Measurements from ENCODE around the gene SOWAHC. TPM values are rescaled to one million over a fixed set of nuclear protein-coding genes. Genes with fewer than 3 reads are reported as not detected.

Gene SOWAHC
- total and polyA plus RNA-seq, 2 of the 13 experiments (the other 11 are each of a cell fraction or from before 2014, with no cell fraction given), result 21.2 to 22.5 TPM

DNA sequence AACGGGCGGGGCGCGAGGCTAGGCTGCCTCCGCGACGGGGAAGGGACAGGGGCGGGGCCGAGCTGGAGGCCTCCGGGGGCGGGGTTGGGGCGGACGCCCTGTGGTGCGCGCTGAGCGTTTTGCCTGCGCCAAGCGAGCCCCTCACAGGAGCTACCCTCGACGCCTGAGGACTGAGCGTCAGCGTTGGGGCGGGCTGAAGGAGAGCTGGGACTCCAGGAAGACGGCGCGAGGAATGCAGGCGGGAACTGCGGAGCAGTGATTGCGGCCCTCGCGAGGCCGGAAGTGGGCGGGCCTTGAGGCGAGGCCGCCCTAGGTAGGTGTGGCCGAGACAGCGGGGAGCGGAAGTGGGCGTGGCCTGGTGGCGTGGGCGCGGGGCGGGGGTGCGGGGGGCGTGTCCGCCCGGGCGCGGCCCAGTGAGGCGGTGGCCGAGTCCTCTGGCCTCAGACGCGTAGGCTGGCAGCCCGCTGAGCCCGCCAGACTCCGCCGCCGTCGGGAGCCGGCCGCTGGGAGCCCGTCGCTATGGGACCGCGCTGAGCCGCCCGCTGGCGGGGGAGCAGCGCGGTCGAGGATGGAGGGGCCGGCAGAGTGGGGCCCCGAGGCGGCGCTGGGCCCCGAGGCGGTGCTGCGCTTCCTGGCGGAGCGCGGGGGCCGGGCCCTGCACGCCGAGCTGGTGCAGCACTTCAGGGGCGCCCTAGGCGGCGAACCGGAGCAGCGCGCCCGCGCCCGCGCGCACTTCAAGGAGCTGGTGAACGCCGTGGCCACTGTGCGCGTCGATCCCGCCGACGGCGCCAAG lies at the start of gene SOWAHC, which contains the start of gene SEPTIN10 (continued):
- peak; percentile 61; the same call in 1 of the 2 replicates for TF ChIP-seq ZNF639 (CRISPR knock-in tag; conservative IDR thresholded peaks at IDR 0.05)
- peak; percentile 71 for TF ChIP-seq ZNF143 (CRISPR knock-in tag; IDR thresholded peaks at IDR 0.05)
- TF ChIP-seq SSRP1 (CRISPR knock-in tag; IDR thresholded peaks at IDR 0.05), result no peak
- peak; percentile 87; the same call in 1 of the 2 replicates for TF ChIP-seq IRF2 (CRISPR knock-in tag; IDR thresholded peaks at IDR 0.05)
- TF ChIP-seq, protein P1, sequence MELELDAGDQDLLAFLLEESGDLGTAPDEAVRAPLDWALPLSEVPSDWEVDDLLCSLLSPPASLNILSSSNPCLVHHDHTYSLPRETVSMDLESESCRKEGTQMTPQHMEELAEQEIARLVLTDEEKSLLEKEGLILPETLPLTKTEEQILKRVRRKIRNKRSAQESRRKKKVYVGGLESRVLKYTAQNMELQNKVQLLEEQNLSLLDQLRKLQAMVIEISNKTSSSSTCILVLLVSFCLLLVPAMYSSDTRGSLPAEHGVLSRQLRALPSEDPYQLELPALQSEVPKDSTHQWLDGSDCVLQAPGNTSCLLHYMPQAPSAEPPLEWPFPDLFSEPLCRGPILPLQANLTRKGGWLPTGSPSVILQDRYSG (CRISPR knock-in tag; IDR thresholded peaks at IDR 0.05), result no peak; the same call in 1 of the 2 replicates
- TF ChIP-seq SALL2 (CRISPR knock-in tag; IDR thresholded peaks at IDR 0.05), result peak; percentile 97
- TF ChIP-seq ZNF230 (CRISPR knock-in tag; IDR thresholded peaks at IDR 0.05), result peak; percentile 95
- peak; percentile 98; the same call in 1 of the 2 replicates for TF ChIP-seq MTF2 (CRISPR knock-in tag; IDR thresholded peaks at IDR 0.05; ENCODE audit: borderline replicate concordance)
- no peak for TF ChIP-seq ZNF709 (CRISPR knock-in tag; IDR thresholded peaks at IDR 0.05)
- peak; percentile 79 for TF ChIP-seq GATAD1 (CRISPR knock-in tag; IDR thresholded peaks at IDR 0.05)
- TF ChIP-seq ZNF496 (CRISPR knock-in tag; IDR thresholded peaks at IDR 0.05; ENCODE audit: insufficient replicate concordance), result no peak
- TF ChIP-seq MED8 (CRISPR knock-in tag; IDR thresholded peaks at IDR 0.05; ENCODE audit: insufficient replicate concordance), result no peak
- no peak for TF ChIP-seq ATRX (CRISPR knock-in tag; IDR thresholded peaks at IDR 0.05; ENCODE audit: borderline replicate concordance)
- peak; percentile 65; the same call in 1 of the 2 replicates for TF ChIP-seq NRL (CRISPR knock-in tag; IDR thresholded peaks at IDR 0.05; ENCODE audit: borderline replicate concordance)
- TF ChIP-seq CHD4 (IDR thresholded peaks at IDR 0.05; ENCODE audit: borderline replicate concordance, low read length), result no peak
- no peak for TF ChIP-seq ZNF780A (CRISPR knock-in tag; IDR thresholded peaks at IDR 0.05)
- no peak for TF ChIP-seq ZNF75D (CRISPR knock-in tag; IDR thresholded peaks at IDR 0.05; ENCODE audit: borderline replicate concordance)
- peak; percentile 49; the same call in 1 of the 2 replicates for TF ChIP-seq TBX3 (IDR thresholded peaks at IDR 0.05; ENCODE audit: borderline replicate concordance)
